GM13976 (cell line): ENCODE results near the gene ASTN2.

ENCODE experiments used
- DNase-seq: peaks from one replicate; pipeline ENCODE4 v3.0.0; 2012; ENCODE audit warnings: low spot score
- CTCF ChIP-seq: IDR thresholded peaks from 2 replicates; pipeline ENCODE4 v1.5.1; 2012; ENCODE audit warnings: borderline replicate concordance, mild to moderate bottlenecking; ENCODE audit not compliant: insufficient read depth; ENCODE audit errors: extremely low read depth, missing control alignments, control extremely low read depth
- in situ Hi-C: fragments of 300-500 bp; cut with MboI; formaldehyde crosslinking; loops from one replicate; pipeline ENCODE4 v1.12.0; 2022; ENCODE audit warnings: low sequenced_read_pairs, mixed read lengths, inconsistent platforms; ENCODE audit not compliant: unreplicated experiment

The ASTN2 gene

GRCh38 chr9:117250610-117251215 is 164.1 kb downstream of the ASTN2 start:
- in situ Hi-C loops: no loop called here
- TF ChIP-seq CTCF: no peak
- DNase-seq: no peak

- no peak for DNase-seq
- in situ Hi-C loops: no loop called here
- TF ChIP-seq CTCF: no peak
Measured at GRCh38 chr9:117249799-117250198, 165.1 kb downstream of the ASTN2 start.

GRCh38 chr9:117247266-117247665 is 167.6 kb downstream of the ASTN2 start:
- DNase-seq: peak; percentile 4
- in situ Hi-C loops: no loop called here

GRCh38 chr9:117245175-117245829 is 169.6 kb downstream of the ASTN2 start:
- no peak for TF ChIP-seq CTCF
- in situ Hi-C loops: no loop called here
- DNase-seq: no peak

More at GRCh38 chr9:117247266-117247665, 167.6 kb downstream of the ASTN2 start:
- peak; percentile 31 for TF ChIP-seq CTCF

DNA sequence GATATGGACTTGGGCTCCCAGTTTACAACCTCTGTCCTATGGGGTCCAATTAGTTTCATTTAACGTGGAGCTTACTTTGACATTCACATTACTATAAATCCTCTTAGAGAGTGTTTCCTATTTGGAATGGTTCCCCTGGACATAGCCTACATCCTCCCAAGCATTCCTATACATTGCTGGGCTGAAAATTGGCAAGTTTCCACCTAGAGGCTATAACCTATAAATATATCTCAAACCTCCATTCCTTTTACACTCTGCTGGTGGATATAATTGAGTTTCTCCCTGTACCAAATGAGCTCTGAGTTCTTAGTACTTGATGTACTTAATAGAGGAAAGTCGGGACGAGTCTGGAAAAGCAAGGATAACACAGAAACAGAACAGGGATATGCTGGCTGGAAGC is 172.8 kb downstream of the ASTN2 start:
- no peak for DNase-seq
- in situ Hi-C loops: no loop called here
- TF ChIP-seq CTCF: no peak

GRCh38 chr9:117239428-117239827 is 175.4 kb downstream of the ASTN2 start:
- TF ChIP-seq CTCF: no peak
- DNase-seq: no peak
- in situ Hi-C loops: no loop called here
